HG03342 (cell line): ENCODE measurements around the gene HOXD11.

Source experiments
- ATAC-seq: cut with Tn5 transposase; IDR thresholded peaks from one replicate; pipeline ENCODE4 v1.9.1; 2021; ENCODE audit warnings: mild to moderate bottlenecking, moderate library complexity; ENCODE audit not compliant: unreplicated experiment

The HOXD11 gene

GRCh38 chr2:176120364-176121189 is 13.5 kb downstream of the HOXD11 start:
- ATAC-seq, result no peak

DNA sequence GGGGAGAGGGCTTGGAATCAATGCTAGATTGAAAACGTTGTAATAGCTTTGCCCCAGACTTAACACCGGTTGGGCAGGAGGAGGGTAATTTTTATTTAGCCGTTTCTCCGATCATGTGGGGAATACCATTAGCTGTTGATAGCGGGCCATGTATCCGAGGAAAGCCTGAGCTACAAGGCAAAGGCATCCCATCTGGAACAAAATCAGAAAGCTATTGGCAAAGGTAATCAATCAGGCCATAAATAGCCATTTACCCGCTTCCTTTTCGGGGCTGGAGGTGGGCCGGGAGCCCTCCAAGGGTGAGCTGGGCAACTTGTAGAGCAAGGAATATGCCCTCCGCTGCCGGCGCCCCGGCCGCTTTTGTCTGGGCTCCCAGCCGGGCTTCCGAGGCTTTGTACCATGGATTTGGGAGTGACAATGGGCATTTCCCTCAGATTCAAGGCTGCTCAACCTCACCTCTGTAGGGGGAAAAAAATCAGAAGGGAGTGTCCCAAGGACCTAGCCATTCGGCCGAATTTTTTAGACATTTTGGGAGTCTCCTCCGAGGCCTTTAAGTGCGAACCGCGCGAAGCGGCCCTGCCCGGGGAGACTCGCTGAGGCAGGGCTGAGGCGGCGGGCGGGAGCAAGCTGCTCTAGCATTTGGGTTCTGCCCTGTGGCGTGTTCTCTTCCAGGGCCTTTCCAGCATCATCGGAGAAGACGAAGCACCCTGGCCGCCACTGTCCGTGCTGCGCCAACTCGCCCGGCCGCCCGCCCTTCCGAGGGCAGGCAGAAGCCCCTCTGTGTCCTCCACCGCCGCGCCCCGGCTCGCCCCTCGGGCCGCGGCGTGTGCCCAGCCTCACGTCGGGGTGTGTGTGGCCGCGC is 14.3 kb downstream of the HOXD11 start:
- ATAC-seq, result no peak

DNA sequence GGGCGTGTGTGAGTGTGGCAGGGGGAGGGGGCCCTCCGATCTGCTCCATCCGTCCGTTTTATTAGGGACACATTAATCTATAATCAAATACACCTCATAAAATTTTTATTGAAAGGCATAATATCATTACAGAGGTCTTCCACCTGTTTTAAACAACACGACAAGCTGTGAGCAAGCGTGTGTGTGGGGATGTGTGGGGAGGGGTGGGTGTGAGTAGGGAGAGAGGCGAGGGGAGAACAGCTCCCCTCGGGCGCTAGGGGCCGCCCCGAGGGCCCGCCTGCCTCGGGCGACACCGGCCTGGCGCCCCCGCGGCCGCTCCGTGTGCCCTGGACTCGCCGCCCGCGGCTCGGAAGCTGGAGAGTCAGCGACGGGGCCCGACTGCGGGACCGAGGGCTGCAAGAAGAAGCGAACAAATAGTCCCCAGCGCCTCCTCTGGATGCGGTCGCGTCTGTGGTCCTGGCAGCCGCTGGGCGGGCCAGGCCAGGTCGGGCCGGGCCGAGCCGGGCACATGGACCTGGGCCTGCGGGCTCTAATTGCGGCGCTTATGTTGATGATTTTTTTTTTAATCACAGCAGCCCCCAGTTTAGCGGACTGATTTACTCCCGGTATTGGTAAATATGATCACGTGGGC is 15.1 kb downstream of the HOXD11 start:
- no peak for ATAC-seq

- ATAC-seq, result no peak
Measured at GRCh38 chr2:176122683-176123410, 15.8 kb downstream of the HOXD11 start, which contains the start of gene HOXD9. Gene HOXD9, plus strand, starts transcription at chr2:176122719. Its CDS starts 50 bp downstream, at chr2:176122769.

GRCh38 chr2:176123411-176124109 is 16.5 kb downstream of the HOXD11 start:
- ATAC-seq, result no peak

- ATAC-seq, result no peak
Measured at GRCh38 chr2:176124110-176124946, 17.2 kb downstream of the HOXD11 start.

GRCh38 chr2:176124947-176125771 is 18.1 kb downstream of the HOXD11 start:
- no peak for ATAC-seq

GRCh38 chr2:176125772-176126054 is 18.6 kb downstream of the HOXD11 start:
- no peak for ATAC-seq

DNA sequence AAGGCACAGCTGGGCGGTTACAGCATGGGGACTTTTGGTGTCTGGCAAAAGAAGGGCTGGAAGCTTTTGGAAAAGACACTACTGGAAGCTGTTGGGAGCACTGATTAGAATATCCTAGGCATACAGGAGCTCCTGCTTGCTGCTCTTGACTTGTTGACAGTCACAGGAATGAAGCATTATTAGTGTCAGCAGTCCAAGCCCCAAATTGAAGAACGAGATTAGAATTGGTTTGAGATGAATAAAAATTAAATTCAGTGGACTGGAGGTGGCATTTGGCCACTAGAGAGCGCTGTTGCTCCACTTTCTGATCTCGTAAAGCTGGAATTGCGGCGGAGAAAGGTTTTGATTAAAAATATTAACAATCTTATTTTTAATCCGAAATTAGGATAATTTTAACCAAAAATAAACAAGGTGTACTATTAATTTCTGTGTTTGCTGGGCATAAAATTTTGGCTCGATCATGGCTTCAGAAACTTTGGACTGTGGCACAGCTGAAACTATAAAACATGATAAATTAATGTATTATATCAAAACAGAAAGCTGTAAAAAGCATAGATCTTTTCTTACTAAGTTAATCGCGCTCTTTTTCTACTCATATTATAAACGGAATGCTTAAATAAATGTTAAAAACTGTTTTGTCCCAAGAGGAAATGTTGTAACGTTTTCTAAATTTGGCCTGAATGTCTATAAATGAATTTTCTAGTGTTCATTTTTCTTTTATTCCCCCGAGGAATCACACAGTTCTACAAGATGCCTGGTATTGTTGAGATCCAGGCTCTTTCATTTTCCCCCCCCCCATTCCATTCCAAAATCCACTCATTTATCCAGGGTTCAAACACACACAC is 20.1 kb downstream of the HOXD11 start:
- ATAC-seq, result no peak

DNA sequence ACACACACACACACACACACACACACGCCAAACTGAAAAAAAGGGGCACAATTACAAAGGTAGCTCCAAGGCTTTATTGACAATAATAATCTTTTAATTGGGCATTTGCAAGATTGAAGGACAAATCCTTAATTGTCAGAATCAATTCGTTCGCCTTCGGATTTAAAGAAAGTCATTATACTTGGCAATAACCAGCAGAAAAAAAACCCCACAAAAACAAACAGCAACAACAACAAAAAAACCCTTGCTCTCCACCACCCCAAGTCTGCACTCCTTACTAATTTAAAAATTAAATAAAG is 20.6 kb downstream of the HOXD11 start:
- no peak for ATAC-seq

DNA sequence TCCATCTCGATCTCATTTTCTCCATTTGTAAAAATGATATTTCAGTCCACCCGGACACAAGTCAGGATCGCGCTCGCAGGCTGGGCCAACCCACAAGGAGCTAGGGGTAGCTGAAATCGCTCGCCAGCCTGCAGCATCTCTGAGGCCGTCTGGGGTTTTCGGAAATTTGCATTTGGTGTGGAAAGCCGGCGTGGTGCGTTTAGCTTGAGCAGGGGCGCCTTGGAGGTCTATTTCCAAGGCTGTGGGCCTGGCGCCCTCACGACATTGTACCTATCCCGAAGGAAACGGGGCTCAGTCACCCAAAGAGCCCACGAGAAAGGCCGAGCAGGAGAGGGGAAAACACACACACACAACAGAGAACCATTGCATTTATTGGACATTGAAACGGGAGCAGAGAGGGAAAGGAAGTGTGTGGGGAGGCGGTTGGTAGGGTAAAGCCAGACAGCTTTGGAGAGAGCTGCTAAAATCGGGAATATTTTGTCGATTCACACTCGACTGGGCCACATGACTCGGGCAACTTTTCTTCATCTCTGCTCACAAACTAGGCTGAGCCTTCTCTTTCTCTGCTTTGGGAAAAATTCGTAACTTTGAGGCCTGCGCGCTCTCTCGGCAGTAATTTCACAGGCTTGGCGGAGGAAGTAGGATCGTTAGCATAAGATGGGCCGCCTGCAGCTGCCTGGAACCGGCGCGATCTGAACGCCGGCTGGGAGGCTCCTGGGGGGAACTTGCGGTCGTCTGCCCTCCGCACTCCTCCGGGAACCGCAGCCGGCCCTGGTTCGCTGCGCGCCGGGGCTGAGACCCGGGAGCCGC is 21.3 kb downstream of the HOXD11 start:
- no peak for ATAC-seq

- ATAC-seq, result no peak
Measured at GRCh38 chr2:176128982-176129796, 22.1 kb downstream of the HOXD11 start, which contains the start of gene HOXD8. Gene HOXD8, plus strand, starts transcription at chr2:176129705. Its CDS starts 662 bp downstream, at chr2:176130367.

DNA sequence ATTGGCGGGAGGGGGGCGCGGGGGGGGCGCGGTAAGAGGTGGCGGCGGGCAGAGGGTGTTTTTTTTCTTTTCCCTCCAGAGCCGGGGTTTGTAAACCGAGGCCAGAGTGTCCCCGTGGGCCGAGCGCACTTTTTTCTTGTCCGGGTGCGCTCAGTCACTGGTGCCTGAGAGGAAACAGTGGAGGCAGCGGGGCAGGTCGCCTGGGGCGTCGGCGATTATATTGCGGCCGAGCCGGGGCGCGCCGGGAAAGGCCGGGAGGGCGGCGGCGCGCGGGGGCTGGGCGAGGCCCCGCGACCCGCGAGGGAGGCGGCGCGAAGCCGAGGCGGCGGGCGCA is 22.7 kb downstream of the HOXD11 start:
- no peak for ATAC-seq

DNA sequence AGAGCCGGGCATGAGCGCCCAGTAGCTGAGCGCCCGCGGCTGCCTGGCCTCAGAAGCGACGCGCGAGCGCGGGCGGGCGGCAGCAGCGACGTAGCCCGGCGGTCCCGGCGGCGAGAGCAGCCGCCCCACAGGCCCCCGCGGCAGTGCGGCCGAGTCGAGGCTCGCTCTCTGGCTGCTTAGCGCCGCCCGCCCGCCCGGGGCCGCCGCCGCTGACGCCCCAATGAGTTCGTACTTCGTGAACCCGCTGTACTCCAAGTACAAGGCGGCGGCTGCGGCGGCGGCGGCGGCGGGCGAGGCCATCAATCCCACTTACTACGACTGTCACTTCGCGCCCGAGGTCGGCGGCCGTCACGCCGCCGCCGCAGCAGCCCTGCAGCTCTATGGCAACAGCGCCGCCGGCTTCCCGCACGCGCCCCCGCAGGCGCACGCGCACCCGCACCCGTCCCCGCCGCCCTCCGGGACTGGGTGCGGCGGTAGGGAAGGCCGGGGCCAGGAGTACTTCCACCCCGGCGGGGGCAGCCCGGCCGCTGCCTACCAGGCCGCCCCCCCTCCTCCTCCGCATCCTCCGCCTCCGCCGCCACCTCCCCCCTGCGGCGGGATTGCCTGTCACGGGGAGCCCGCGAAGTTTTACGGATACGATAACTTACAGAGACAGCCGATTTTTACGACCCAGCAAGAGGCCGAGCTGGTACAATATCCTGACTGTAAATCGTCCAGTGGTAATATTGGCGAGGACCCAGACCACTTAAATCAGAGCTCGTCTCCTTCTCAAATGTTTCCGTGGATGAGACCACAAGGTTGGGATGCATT is 23.3 kb downstream of the HOXD11 start:
- ATAC-seq, result no peak
